ENCODE measurements around the gene STMND1. TPM values are rescaled to one million over a fixed set of nuclear protein-coding genes. Genes with fewer than 3 reads are reported as not detected.

The STMND1 gene
- total and polyA plus RNA-seq, 2 of the 8 experiments (the other 6 are each of a cell fraction or from before 2014, with no cell fraction given): not detected

DNA sequence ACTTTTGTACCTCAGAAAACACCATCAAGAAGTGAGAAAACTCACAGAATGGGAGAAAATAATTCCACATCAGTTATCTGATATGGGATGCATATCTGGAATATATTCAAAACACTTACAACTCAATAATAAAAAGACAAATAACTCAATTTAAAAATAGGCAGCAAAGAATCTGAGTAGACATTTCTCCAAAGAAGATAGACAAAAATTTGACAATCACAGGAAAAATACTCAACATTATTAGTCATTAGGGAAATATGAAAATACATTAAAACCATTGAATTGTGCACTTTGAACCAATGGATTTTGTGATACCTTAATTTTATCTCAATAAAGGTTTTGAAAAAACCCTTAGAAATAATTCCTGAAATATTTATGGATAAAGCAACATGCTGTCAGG is 36.9 kb upstream of the STMND1 start:
- H2BK5ac ChIP-seq (ENCODE audit: low read depth, low read length): no peak overlapping the region
- no peak overlapping the region for H4K8ac ChIP-seq (ENCODE audit: extremely low read depth, insufficient read depth, low read length)
- CTCF ChIA-PET (ENCODE audit: partially characterized antibody): no interaction called here

More for the DNA sequence above, 36.9 kb upstream of the STMND1 start:
- Histone ChIP-seq H3K4me2 (ENCODE audit: insufficient read depth in 1 of 2, low read depth in 2 of 2, low read length in 2 of 2) (no peak overlapping the region), H3K36me3 (ENCODE audit: control insufficient read depth in 2 of 4, insufficient read depth in 4 of 4, low read length in 3 of 4) (no peaks in the 10 kb centered on the region), H3K9me3 (ENCODE audit: insufficient read depth in 2 of 2, low read depth in 1 of 2, low read length in 1 of 2) (peaks cover 4% of the 10 kb centered on the region in 2 experiments), H2BK20ac (ENCODE audit: low read length) (no peak overlapping the region), H2AK5ac (ENCODE audit: low read depth, low read length) (no peak overlapping the region), H4K5ac (ENCODE audit: insufficient read length, low read depth, low read length) (no peak overlapping the region), H2AFZ (ENCODE audit: low read length) (no peak overlapping the region), H3K27me3 (replicated peaks in 1 of 4; ENCODE audit: control insufficient read depth in 3 of 4, extremely low read depth in 1 of 4, insufficient read depth in 3 of 4, low read length in 3 of 4) (no peaks in the 10 kb centered on the region), H4K91ac (replicated peaks; ENCODE audit: insufficient read length, low read length) (no peak overlapping the region), H2BK120ac (replicated peaks; ENCODE audit: low read depth, low read length) (no peak overlapping the region), H3K27ac (ENCODE audit: low read depth, low read length) (no peak overlapping the region), H3K14ac (ENCODE audit: insufficient read length) (no peak overlapping the region), H3K4me3 (ENCODE audit: extremely low read depth in 1 of 4, insufficient read depth in 2 of 4, low read depth in 3 of 4, low read length in 4 of 4) (no peak overlapping the region), H3K9ac (replicated peaks in 1 of 4; ENCODE audit: extremely low read depth in 1 of 4, low read depth in 3 of 4, low read length in 3 of 4) (no peak overlapping the region), H4K20me1 (replicated peaks in 1 of 2; ENCODE audit: control insufficient read depth in 1 of 2, insufficient read depth in 2 of 2, low read length in 2 of 2) (no peaks in the 10 kb centered on the region), H3K79me1 (ENCODE audit: low read depth, low read length) (no peaks in the 10 kb centered on the region), H3K23me2 (ENCODE audit: low read depth, low read length) (no peaks in the 10 kb centered on the region), H3K4ac (replicated peaks; ENCODE audit: insufficient read length, low read depth, low read length) (no peak overlapping the region), H2BK15ac (ENCODE audit: low read length) (no peak overlapping the region), H2BK12ac (ENCODE audit: low read depth, low read length) (no peak overlapping the region), H3K23ac (ENCODE audit: insufficient read length) (no peak overlapping the region), H3K79me2 (ENCODE audit: control insufficient read depth in 1 of 2, insufficient read depth in 2 of 2, low read length in 2 of 2) (no peaks in the 10 kb centered on the region), H3K56ac (replicated peaks; ENCODE audit: insufficient read length, low read depth, low read length) (no peak overlapping the region), H3K4me1 (replicated peaks in 1 of 4; ENCODE audit: control insufficient read depth in 3 of 4, insufficient read depth in 4 of 4, low read length in 3 of 4) (no peaks in the 10 kb centered on the region), H3K18ac (ENCODE audit: extremely low read depth, low read length) (no peak overlapping the region)
- no peak for DNase-seq (ENCODE audit: low read depth in 1 of 2, low spot score in 2 of 2)
- FAIRE-seq: no peak
- TF ChIP-seq, protein P1, sequence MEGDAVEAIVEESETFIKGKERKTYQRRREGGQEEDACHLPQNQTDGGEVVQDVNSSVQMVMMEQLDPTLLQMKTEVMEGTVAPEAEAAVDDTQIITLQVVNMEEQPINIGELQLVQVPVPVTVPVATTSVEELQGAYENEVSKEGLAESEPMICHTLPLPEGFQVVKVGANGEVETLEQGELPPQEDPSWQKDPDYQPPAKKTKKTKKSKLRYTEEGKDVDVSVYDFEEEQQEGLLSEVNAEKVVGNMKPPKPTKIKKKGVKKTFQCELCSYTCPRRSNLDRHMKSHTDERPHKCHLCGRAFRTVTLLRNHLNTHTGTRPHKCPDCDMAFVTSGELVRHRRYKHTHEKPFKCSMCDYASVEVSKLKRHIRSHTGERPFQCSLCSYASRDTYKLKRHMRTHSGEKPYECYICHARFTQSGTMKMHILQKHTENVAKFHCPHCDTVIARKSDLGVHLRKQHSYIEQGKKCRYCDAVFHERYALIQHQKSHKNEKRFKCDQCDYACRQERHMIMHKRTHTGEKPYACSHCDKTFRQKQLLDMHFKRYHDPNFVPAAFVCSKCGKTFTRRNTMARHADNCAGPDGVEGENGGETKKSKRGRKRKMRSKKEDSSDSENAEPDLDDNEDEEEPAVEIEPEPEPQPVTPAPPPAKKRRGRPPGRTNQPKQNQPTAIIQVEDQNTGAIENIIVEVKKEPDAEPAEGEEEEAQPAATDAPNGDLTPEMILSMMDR (IDR thresholded peaks at IDR 0.05; ENCODE audit: control extremely low read depth in 1 of 3, insufficient read depth in 1 of 3, low read depth in 1 of 3, low read length in 3 of 3): no peak
- no peak for TF ChIP-seq SAP30 (IDR thresholded peaks at IDR 0.05; ENCODE audit: insufficient read depth, insufficient replicate concordance, low read length)
- no peak for TF ChIP-seq KDM4A (IDR thresholded peaks at IDR 0.05; ENCODE audit: low read depth, low read length, severe bottlenecking)
- POLR2A ChIA-PET (ENCODE audit: partially characterized antibody): no interaction called here

All from H1 (cell line).